ENCODE data around the gene XIRP2. TPM values are rescaled to one million over a fixed set of nuclear protein-coding genes. Genes with fewer than 3 reads are reported as not detected.

Gene XIRP2
- polyA plus RNA-seq, 3 donors = 0.10 to 0.17 (median 0.14) TPM

DNA sequence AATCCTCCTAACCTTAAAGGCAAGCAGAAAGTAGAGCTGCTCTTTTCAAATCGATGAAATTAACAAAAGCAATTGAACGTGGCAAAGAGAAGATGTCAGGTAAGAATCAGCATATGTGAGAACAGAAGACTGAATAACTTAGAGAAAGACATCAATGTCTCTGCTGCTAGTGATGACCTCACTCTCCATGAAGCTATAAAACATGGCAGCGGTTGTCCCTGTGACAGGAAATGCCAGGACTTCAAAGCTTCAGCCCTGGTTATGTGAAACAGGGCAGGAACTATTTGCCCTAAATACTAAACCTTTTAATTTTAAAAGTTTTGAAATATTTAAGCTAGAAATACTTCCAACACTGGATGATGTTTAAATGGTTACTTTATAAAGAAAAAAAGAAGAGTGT lies 383.7 kb downstream of the XIRP2 start:
- no peak for DNase-seq (ENCODE audit: low read depth in 3 of 3, low spot score in 2 of 3)

DNA sequence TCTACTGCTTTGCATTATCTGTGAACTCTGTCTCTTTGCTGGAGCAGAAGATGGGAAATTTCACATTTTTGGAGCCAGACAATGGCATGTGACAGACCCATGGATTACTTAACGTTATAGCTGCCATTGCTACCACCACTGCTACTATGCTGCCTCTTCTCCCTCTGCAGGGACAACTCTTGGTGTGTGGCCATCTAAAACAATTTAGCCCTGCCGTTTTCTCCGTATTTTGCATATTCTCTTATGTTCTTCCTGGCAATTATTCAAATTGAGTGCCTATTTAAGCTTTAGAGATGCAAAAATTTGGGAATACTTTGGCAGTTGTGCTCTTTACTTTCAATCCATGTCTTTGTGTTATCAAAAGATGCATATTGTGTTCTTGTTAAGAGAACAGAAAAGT lies 386.8 kb downstream of the XIRP2 start:
- DNase-seq (ENCODE audit: low read depth in 3 of 3, low spot score in 2 of 3) = no peak

DNA sequence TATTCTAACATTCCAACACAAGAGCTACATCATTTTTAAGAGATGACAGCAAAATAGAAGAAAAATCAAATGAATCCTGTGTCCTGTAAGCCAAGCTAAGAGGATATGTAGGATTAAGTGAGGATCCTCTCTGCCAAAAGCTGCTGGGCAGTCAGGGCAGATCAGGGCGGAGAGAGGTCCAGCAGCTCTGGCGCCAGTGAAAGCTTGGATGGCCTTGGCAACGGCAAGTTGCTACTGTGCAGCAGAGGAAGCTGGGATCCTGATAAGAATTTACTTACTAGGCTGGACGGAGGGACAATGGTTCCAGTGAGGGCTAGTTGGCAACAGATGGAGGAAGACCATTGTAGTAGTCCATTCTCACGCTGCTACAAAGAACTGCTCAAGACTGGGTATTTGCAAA lies 391.5 kb downstream of the XIRP2 start:
- no peak for DNase-seq (ENCODE audit: low read depth in 3 of 3, low spot score in 2 of 3)

DNA sequence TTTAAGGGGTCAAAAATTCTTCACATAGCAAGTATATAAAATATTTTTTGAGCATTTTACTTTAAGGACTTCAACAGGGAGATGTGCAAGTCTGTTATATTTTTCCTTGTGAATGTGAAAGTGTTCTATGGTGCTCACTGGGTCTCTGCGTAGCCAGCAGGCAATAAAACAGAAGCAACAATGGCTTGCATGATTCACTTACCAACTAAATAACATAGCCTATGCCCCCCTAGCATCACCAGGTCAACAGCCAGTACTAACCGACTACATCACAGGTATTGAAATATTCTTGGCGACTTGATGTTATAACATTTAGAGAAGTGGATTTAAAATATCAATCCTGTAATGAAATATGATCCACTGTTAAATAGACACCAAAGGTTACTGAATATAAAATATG lies 398.9 kb downstream of the XIRP2 start:
- no peak for DNase-seq (ENCODE audit: low read depth in 3 of 3, low spot score in 2 of 3)

DNA sequence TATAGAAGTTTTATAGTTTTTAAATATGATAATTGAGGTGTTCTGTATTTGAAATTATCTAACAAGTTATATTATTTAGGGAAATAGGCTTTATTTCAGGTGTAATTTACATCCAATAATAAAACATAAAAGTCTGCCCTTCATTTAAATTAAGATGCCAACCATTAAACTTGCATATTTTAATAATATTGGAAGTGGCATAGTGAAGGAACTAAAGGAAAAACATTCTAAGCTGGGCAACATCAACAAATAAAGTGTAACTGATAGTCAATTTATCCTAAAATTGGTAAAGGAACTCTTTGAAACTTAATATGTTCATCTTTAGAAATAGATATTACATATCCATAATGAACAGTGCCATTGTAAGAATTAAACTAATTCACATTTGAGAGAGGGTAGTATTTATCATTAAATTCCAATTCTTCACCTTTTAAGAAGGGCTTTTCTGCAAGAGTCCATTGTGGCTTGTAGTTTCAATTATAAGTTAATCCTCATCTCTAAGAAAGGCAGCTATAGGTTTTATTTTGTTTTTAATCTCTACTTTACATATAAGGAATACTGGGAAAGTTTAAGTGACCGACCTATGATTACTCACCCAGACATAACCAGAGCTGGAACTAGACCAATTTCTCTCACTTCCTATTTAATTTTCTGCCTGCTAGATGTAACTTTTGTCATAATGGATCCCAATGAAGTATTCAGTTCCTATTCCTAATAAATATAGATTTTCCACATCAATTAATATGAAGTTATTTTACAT lies 401.6 kb downstream of the XIRP2 start:
- DNase-seq (ENCODE audit: low read depth in 3 of 3, low spot score in 2 of 3) = no peak

DNA sequence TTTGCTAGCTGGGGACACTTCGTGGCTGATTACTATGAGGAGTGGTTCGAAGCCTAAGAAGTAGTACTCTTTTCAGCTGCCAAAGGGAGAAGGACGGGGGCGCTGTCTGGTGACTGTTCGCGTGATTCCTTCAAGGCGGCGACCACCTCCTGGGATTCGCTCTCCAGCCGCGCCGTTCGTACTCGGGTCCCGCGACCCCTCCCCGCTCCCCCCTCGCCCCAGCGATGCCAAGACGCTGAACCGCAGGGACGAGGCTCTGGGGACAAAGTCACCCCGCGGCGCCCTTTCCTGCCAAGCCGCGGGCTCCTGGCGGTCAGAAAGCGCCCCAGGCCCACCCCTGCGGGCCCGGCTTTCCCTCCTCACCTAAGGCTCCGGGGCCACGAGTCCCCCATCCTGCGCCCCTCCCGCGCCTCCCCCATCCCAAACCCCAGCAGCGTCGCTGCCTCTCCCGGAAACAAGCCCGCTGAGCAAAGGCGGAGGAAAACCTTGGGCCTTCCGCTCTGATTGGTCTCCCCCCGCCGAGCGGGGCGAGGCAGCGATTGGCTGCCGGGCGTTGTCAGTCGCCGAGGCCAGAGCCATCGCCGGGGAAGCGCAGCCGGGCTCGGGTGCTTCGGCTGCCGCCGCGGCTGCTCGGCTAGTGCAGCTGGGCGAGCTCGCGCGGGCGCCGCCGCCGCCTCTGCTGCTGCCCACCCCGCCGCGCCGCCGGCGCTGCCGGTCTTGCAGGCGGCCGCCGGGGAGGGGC lies 404.3 kb downstream of the XIRP2 start, which contains the start of gene B3GALT1:
B3GALT1 (plus strand) TSS at position 572 of the 742 bp plus-strand sequence.
- peak; percentile 64 to 91 (median 78) for DNase-seq (ENCODE audit: low read depth in 3 of 3, low spot score in 2 of 3)

DNA sequence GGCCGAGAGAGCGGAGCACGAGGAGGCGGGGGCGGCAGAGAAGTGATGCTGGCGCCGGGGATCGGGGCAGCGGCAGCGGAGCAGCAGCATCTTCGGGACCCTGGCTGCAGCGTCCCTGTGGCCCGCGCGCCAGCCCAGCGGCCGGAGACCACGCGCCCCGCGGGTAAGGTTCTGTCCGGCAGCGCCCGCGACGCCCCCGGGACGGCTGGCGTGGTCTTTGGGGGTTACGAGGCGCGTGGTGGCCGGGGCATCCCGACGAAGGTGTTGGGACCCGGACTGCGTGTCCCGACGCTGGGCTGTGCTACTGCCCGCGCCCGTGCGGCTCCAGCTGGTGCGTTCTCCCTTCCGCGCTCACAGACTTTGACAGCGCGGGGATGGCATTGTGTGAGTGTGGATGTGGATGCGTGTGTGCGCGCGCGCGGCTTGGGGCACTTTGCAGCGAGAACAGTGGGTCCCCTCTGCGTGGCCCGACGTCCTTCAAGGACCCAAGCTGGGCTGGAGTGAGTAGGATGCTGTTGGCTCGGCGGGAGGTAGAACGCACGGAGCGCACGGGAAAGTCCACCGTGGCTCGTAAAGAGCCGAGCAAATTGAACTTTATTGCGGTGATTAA lies 405.0 kb downstream of the XIRP2 start:
- DNase-seq (ENCODE audit: low read depth in 3 of 3, low spot score in 2 of 3) = peak in 2 of 3 donors; percentile 2 to 19

DNA sequence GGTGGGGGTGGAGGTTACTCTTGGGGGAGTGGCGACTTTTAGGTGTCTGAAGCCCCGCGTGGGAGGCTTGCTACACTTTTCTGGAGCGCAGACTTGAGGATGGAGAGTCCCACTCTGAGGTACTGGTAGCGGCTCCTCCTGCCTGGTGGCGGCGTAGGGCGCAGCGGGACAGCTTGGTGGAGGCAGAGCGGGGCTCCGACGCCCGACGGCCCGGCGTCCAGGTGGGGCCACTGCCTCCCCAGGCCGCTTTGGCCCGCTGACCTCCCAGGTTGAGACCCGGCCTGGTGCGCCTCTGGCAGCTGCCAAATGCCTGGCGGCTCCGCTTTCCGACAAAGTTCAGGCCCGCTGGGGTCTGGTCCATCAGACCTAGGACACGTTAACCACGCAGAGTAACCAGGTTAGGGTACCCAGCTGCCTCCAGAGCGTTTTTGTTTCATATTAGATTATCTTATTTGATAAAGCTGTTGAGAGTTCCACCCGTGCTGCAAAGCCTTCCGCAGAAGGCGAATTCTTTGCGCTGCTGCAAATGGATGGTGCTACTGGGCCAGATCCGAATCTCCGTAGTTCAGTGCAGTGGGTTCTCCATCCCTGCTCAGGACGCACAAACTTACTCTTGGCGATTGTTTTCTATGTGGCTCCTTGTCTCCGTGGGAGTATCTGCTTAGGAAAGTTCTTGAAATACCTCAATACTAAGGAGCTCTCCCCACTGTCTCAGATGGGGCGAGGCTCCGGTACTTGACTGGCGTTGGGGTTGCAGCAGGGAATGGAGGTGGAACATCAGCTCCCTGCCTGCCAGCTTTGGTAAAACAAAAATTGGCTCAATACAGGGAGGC lies 405.9 kb downstream of the XIRP2 start:
- DNase-seq (ENCODE audit: low read depth in 3 of 3, low spot score in 2 of 3) = peak in 2 of 3 donors; percentile 9 to 12

DNA sequence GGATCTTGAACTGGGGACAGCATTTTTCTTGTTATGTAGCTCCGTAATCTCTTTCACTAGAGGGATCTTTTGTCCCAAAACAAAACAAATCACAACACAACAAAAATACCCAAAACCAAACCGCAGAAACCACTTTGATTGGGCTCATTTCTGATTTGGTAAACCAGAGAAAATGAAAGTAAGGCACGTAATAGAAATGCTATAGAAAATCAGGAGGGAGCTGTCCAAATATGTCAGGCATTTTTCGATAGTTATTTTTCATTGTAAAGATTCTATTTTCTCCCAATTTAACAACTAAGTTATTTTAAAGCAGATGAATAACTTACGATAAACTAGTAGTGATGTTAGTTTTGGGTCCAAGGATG lies 406.5 kb downstream of the XIRP2 start:
- peak in 1 of 3 donors; percentile 18 for DNase-seq (ENCODE audit: low read depth in 3 of 3, low spot score in 2 of 3)

DNA sequence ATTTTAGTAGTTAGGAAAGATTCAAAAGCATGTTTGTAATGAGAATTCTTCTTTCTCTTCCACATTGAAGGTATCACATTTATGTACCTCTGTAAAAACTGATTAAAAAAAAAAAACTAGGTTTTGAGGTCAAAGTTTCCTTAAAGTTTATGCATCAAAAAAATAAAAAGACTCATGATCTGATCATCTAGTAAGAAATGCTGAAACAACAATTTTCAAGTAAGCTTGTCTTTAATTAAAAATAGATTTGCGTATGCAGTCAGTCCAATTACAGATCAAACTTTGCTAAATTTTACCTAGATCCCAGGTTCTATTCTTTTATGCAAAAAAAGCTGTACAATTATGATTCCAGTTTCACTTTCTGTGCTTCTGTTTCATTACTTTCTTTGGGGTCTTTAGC lies 409.0 kb downstream of the XIRP2 start:
- DNase-seq (ENCODE audit: low read depth in 3 of 3, low spot score in 2 of 3) = no peak

DNA sequence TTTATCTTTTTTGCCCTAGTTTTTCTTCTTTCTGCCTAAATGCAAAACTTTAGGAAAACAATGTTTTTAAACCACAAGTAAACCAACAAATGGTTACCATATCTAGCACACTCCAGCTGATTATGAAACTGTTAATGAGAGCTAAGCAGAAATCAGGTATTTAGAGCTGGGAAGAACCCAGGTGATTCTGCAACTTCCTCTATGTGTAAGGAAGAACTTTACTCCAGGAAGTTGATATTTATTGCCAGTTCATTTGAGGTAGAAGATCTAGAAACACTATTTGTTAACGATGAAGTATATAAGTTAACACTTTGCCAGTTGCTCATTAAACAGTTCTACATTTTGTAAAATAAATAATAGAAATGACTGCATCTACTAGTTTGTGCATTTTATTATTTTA lies 409.7 kb downstream of the XIRP2 start:
- DNase-seq (ENCODE audit: low read depth in 3 of 3, low spot score in 2 of 3) = no peak

Data from right renal cortex interstitium (tissue), 3 donors.